GM12874 (cell line): ENCODE data around the gene SLC44A5.

Source experiments
- CTCF ChIP-seq: IDR thresholded peaks from 2 replicates; pipeline ENCODE4 v1.5.1; 2011; ENCODE audit warnings: low read depth, mild to moderate bottlenecking, control low read depth, low read length, moderate library complexity; ENCODE audit not compliant: insufficient read depth

The SLC44A5 gene

GRCh38 chr1:75341537-75341936 is 269.4 kb downstream of the SLC44A5 start:
- TF ChIP-seq CTCF: no peak

- no peak for TF ChIP-seq CTCF
Observed at GRCh38 chr1:75338616-75339483, 272.1 kb downstream of the SLC44A5 start.

- TF ChIP-seq CTCF: no peak
Observed at GRCh38 chr1:75334876-75335389, 276.0 kb downstream of the SLC44A5 start.

- no peak for TF ChIP-seq CTCF
Observed at GRCh38 chr1:75330624-75331023, 280.3 kb downstream of the SLC44A5 start.

- no peak for TF ChIP-seq CTCF
Observed at GRCh38 chr1:75328691-75329090, 282.2 kb downstream of the SLC44A5 start.

- TF ChIP-seq CTCF: no peak
Observed at GRCh38 chr1:75327395-75327794, 283.5 kb downstream of the SLC44A5 start.

GRCh38 chr1:75317976-75318375 is 292.9 kb downstream of the SLC44A5 start:
- no peak for TF ChIP-seq CTCF
